Measurements from ENCODE around the gene HHLA2.

The HHLA2 gene

DNA sequence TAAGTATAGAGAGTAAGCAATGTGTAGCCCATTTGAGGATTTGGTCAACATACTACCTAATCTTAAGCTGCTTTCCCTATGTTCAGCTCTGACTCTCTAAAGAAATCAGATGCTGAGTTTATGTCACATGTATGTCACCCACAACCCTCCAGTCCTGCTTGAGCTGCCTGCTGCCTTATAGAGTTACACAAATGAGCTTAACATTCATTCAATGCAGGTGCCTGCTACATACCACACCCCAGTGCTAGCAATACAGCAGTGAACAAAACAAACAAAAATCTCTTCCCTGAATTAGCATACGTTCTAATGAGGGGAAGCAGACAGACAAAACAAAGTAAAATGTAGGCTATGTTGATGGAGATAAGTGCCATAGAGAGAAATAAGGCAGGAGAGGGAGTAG lies 93.0 kb downstream of the HHLA2 start:
- no CpG with 5 or more reads among the region's 1 CpG for whole genome bisulfite sequencing, 2 donors (ENCODE audit: extremely low coverage in 2 of 2, insufficient read length in 2 of 2, insufficient replicate concordance in 1 of 2)
- no peak overlapping the region for H3K9ac ChIP-seq (ENCODE audit: low read depth, low read length, poor library complexity)
- no peaks in the 10 kb centered on the region for H3K79me1 ChIP-seq (ENCODE audit: low read depth, low read length)
- H2BK12ac ChIP-seq (ENCODE audit: low read length) = no peak overlapping the region
- H3K4me2 ChIP-seq (ENCODE audit: insufficient read depth, low read length, poor library complexity, severe bottlenecking) = no peak overlapping the region
- peaks cover 0 to 16% of the 10 kb centered on the region in 2 donors for H3K4me1 ChIP-seq (ENCODE audit: control insufficient read depth in 2 of 2, insufficient read depth in 1 of 2, low read depth in 1 of 2, low read length in 2 of 2)
- H4K91ac ChIP-seq (ENCODE audit: low read depth, low read length, poor library complexity) = no peak overlapping the region
- H3K18ac ChIP-seq (ENCODE audit: low read length) = no peak overlapping the region
- no peak for DNase-seq (ENCODE audit: low spot score)
- H4K8ac ChIP-seq (ENCODE audit: low read depth, low read length) = no peak overlapping the region
- no peak overlapping the region for H3K4me3 ChIP-seq (ENCODE audit: low read length in 2 of 2)
- H3K4ac ChIP-seq (ENCODE audit: low read length) = no peak overlapping the region
- H3K36me3 ChIP-seq (replicated peaks in 1 of 2; ENCODE audit: control insufficient read depth in 2 of 2, insufficient read depth in 2 of 2, low read length in 2 of 2) = no peaks in the 10 kb centered on the region
- H2AK5ac ChIP-seq (ENCODE audit: low read depth, low read length) = no peak overlapping the region
- H3K9me3 ChIP-seq (replicated peaks in 1 of 2; ENCODE audit: control insufficient read depth in 2 of 2, insufficient read depth in 1 of 2, low read depth in 1 of 2, low read length in 2 of 2) = no peaks in the 10 kb centered on the region
- H3K23ac ChIP-seq (ENCODE audit: low read depth, low read length, poor library complexity) = no peak overlapping the region
- H2BK5ac ChIP-seq (ENCODE audit: low read length) = no peak overlapping the region
- no peak overlapping the region for H3K27ac ChIP-seq (replicated peaks; ENCODE audit: low read length)
- no peak overlapping the region for H2AFZ ChIP-seq (ENCODE audit: low read length)
- peaks cover 0 to 3% (median 0%) of the 10 kb centered on the region in 3 experiments for H3K27me3 ChIP-seq (ENCODE audit: control insufficient read depth in 3 of 3, insufficient read depth in 3 of 3, low read depth in 1 of 3, low read length in 3 of 3)
- H3K14ac ChIP-seq (ENCODE audit: low read length) = no peak overlapping the region
- no peak overlapping the region for H2BK15ac ChIP-seq (ENCODE audit: low read length)
- H2BK120ac ChIP-seq (ENCODE audit: low read depth, low read length) = no peak overlapping the region

DNA sequence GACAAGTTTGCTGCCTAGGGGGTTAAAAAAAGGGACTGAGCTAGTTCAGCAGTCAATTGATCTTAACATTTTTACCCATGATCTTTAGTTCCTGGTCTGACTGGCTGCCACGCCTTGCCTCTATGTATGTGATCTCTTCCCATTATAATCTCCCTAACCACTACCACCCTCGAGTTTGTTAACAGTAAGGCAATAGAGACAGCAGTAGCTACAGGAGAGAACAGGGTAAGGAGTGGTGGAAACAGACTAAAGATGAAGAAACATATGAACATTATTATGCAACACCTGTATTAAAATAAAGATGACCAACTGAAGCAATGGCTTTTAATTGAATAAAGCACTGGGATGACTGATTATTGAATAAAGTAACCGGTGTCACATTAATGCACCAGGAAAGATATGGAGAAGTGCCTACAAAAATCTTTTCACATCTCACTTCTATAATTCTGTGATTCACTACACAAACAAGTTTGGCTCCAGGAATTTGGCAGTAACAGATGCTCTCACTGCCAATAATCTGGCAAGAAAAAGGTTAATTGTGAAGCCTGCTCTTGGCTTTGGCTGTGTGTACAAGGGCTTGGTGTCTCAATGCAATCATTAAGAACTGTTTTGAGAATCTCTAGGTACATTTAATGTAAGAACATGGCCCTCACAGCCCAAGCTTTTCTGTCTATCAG lies 95.7 kb downstream of the HHLA2 start:
- peaks cover 0 to 3% (median 3%) of the 10 kb centered on the region in 3 experiments for H3K27me3 ChIP-seq (ENCODE audit: control insufficient read depth in 3 of 3, insufficient read depth in 3 of 3, low read depth in 1 of 3, low read length in 3 of 3)
- H3K36me3 ChIP-seq (replicated peaks in 1 of 2; ENCODE audit: control insufficient read depth in 2 of 2, insufficient read depth in 2 of 2, low read length in 2 of 2) = no peaks in the 10 kb centered on the region
- peaks cover 0 to 16% of the 10 kb centered on the region in 2 donors for H3K4me1 ChIP-seq (ENCODE audit: control insufficient read depth in 2 of 2, insufficient read depth in 1 of 2, low read depth in 1 of 2, low read length in 2 of 2)
- H3K79me1 ChIP-seq (ENCODE audit: low read depth, low read length) = no peaks in the 10 kb centered on the region
- H3K9ac ChIP-seq (ENCODE audit: low read depth, low read length, poor library complexity) = no peak overlapping the region
- no peak overlapping the region for H4K91ac ChIP-seq (ENCODE audit: low read depth, low read length, poor library complexity)
- H3K9me3 ChIP-seq (replicated peaks in 1 of 2; ENCODE audit: control insufficient read depth in 2 of 2, insufficient read depth in 1 of 2, low read depth in 1 of 2, low read length in 2 of 2) = no peaks in the 10 kb centered on the region
- H2AFZ ChIP-seq (ENCODE audit: low read length) = no peak overlapping the region
- no peak overlapping the region for H2BK120ac ChIP-seq (ENCODE audit: low read depth, low read length)
- no peak overlapping the region for H3K4me3 ChIP-seq (ENCODE audit: low read length in 2 of 2)
- no peak for DNase-seq (ENCODE audit: low spot score)
- no peak overlapping the region for H3K27ac ChIP-seq (replicated peaks; ENCODE audit: low read length)
- no peak overlapping the region for H3K14ac ChIP-seq (ENCODE audit: low read length)
- H2BK15ac ChIP-seq (ENCODE audit: low read length) = no peak overlapping the region
- no CpG with 5 or more reads among the region's 3 CpGs for WGBS, 2 donors (ENCODE audit: extremely low coverage in 2 of 2, insufficient read length in 2 of 2, insufficient replicate concordance in 1 of 2)
- H2BK5ac ChIP-seq (ENCODE audit: low read length) = no peak overlapping the region
- no peak overlapping the region for H2AK5ac ChIP-seq (ENCODE audit: low read depth, low read length)
- no peak overlapping the region for H2BK12ac ChIP-seq (ENCODE audit: low read length)
- H3K4ac ChIP-seq (ENCODE audit: low read length) = no peak overlapping the region
- H4K8ac ChIP-seq (ENCODE audit: low read depth, low read length) = no peak overlapping the region
- no peak overlapping the region for H3K23ac ChIP-seq (ENCODE audit: low read depth, low read length, poor library complexity)
- no peak overlapping the region for H3K4me2 ChIP-seq (ENCODE audit: insufficient read depth, low read length, poor library complexity, severe bottlenecking)
- H3K18ac ChIP-seq (ENCODE audit: low read length) = no peak overlapping the region

GRCh38 chr3:108393128-108393900 lies 97.0 kb downstream of the HHLA2 start:
- Histone ChIP-seq H3K79me1 (ENCODE audit: low read depth, low read length) (no peaks in the 10 kb centered on the region), H3K36me3 (replicated peaks in 1 of 2; ENCODE audit: control insufficient read depth in 2 of 2, insufficient read depth in 2 of 2, low read length in 2 of 2) (no peaks in the 10 kb centered on the region), H3K4me2 (ENCODE audit: insufficient read depth, low read length, poor library complexity, severe bottlenecking) (no peak overlapping the region), H2BK120ac (ENCODE audit: low read depth, low read length) (no peak overlapping the region), H2AK5ac (ENCODE audit: low read depth, low read length) (no peak overlapping the region), H3K27me3 (ENCODE audit: control insufficient read depth in 3 of 3, insufficient read depth in 3 of 3, low read depth in 1 of 3, low read length in 3 of 3) (peaks cover 0 to 3% (median 3%) of the 10 kb centered on the region in 3 experiments), H3K4me3 (ENCODE audit: low read length in 2 of 2) (no peak overlapping the region), H2BK12ac (ENCODE audit: low read length) (no peak overlapping the region), H3K9ac (ENCODE audit: low read depth, low read length, poor library complexity) (no peak overlapping the region), H3K14ac (ENCODE audit: low read length) (no peak overlapping the region), H2AFZ (ENCODE audit: low read length) (no peak overlapping the region), H2BK15ac (ENCODE audit: low read length) (no peak overlapping the region), H4K8ac (ENCODE audit: low read depth, low read length) (no peak overlapping the region), H4K91ac (ENCODE audit: low read depth, low read length, poor library complexity) (no peak overlapping the region), H3K9me3 (replicated peaks in 1 of 2; ENCODE audit: control insufficient read depth in 2 of 2, insufficient read depth in 1 of 2, low read depth in 1 of 2, low read length in 2 of 2) (no peaks in the 10 kb centered on the region), H3K27ac (replicated peaks; ENCODE audit: low read length) (no peak overlapping the region), H3K4ac (ENCODE audit: low read length) (no peak overlapping the region), H3K23ac (ENCODE audit: low read depth, low read length, poor library complexity) (no peak overlapping the region), H3K4me1 (ENCODE audit: control insufficient read depth in 2 of 2, insufficient read depth in 1 of 2, low read depth in 1 of 2, low read length in 2 of 2) (peaks cover 0 to 16% of the 10 kb centered on the region in 2 donors), H3K18ac (ENCODE audit: low read length) (peak overlapping the region; percentile 42), H2BK5ac (ENCODE audit: low read length) (no peak overlapping the region)
- DNase-seq (ENCODE audit: low spot score) = no peak
- no CpG with 5 or more reads among the region's 3 CpGs for WGBS, 2 donors (ENCODE audit: extremely low coverage in 2 of 2, insufficient read length in 2 of 2, insufficient replicate concordance in 1 of 2)

GRCh38 chr3:108394016-108394415 lies 97.7 kb downstream of the HHLA2 start:
- Histone ChIP-seq H2AFZ (ENCODE audit: low read length) (no peak overlapping the region), H2BK120ac (ENCODE audit: low read depth, low read length) (no peak overlapping the region), H4K8ac (ENCODE audit: low read depth, low read length) (no peak overlapping the region), H2AK5ac (ENCODE audit: low read depth, low read length) (no peak overlapping the region), H2BK12ac (ENCODE audit: low read length) (no peak overlapping the region), H3K23ac (ENCODE audit: low read depth, low read length, poor library complexity) (no peak overlapping the region), H3K36me3 (replicated peaks in 1 of 2; ENCODE audit: control insufficient read depth in 2 of 2, insufficient read depth in 2 of 2, low read length in 2 of 2) (no peaks in the 10 kb centered on the region), H3K9ac (ENCODE audit: low read depth, low read length, poor library complexity) (no peak overlapping the region), H2BK5ac (ENCODE audit: low read length) (no peak overlapping the region), H3K18ac (ENCODE audit: low read length) (no peak overlapping the region), H3K4me1 (ENCODE audit: control insufficient read depth in 2 of 2, insufficient read depth in 1 of 2, low read depth in 1 of 2, low read length in 2 of 2) (peaks cover 0 to 10% of the 10 kb centered on the region in 2 donors), H3K79me1 (ENCODE audit: low read depth, low read length) (no peaks in the 10 kb centered on the region), H2BK15ac (ENCODE audit: low read length) (no peak overlapping the region), H4K91ac (ENCODE audit: low read depth, low read length, poor library complexity) (no peak overlapping the region), H3K27me3 (ENCODE audit: control insufficient read depth in 3 of 3, insufficient read depth in 3 of 3, low read depth in 1 of 3, low read length in 3 of 3) (peaks cover 0 to 3% (median 3%) of the 10 kb centered on the region in 3 experiments), H3K4ac (ENCODE audit: low read length) (no peak overlapping the region), H3K4me3 (ENCODE audit: low read length in 2 of 2) (no peak overlapping the region), H3K4me2 (ENCODE audit: insufficient read depth, low read length, poor library complexity, severe bottlenecking) (no peak overlapping the region), H3K9me3 (replicated peaks in 1 of 2; ENCODE audit: control insufficient read depth in 2 of 2, insufficient read depth in 1 of 2, low read depth in 1 of 2, low read length in 2 of 2) (no peaks in the 10 kb centered on the region), H3K27ac (replicated peaks; ENCODE audit: low read length) (no peak overlapping the region), H3K14ac (ENCODE audit: low read length) (no peak overlapping the region)
- no peak for DNase-seq (ENCODE audit: low spot score)
- no CpG with 5 or more reads among the region's 2 CpGs for WGBS, 2 donors (ENCODE audit: extremely low coverage in 2 of 2, insufficient read length in 2 of 2, insufficient replicate concordance in 1 of 2)

Data from neuronal stem cell (in vitro differentiated cells).